ENCODE results near the gene GOLGA7B.

GOLGA7B gene

GRCh38 chr10:97887399-97887798, 37.8 kb downstream of the GOLGA7B start:
- Histone ChIP-seq H3K9ac (ENCODE audit: low read depth, low read length) (no peak overlapping the region), H3K36me3 (ENCODE audit: insufficient read depth, low read length) (no peaks in the 10 kb centered on the region), H3K9me3 (replicated peaks; ENCODE audit: low read length) (no peaks in the 10 kb centered on the region), H3K4me3 (ENCODE audit: low read length) (no peak overlapping the region), H3K27me3 (ENCODE audit: control insufficient read depth, insufficient read depth, low read length) (peaks cover 17% of the 10 kb centered on the region), H3K4me2 (ENCODE audit: low read length) (no peak overlapping the region), H3K4me1 (ENCODE audit: control insufficient read depth, insufficient read depth, low read length) (peaks cover 21% of the 10 kb centered on the region)

- H3K27me3 ChIP-seq (ENCODE audit: control insufficient read depth, insufficient read depth, low read length), result peaks cover 24% of the 10 kb centered on the region
- H3K36me3 ChIP-seq (ENCODE audit: insufficient read depth, low read length), result no peaks in the 10 kb centered on the region
- peak overlapping the region; percentile 23 for H3K4me2 ChIP-seq (ENCODE audit: low read length)
- H3K4me3 ChIP-seq (ENCODE audit: low read length), result no peak overlapping the region
- no peaks in the 10 kb centered on the region for H3K9me3 ChIP-seq (replicated peaks; ENCODE audit: low read length)
- peaks cover 16% of the 10 kb centered on the region for H3K4me1 ChIP-seq (ENCODE audit: control insufficient read depth, insufficient read depth, low read length)
- H3K9ac ChIP-seq (ENCODE audit: low read depth, low read length), result no peak overlapping the region
These were observed 38.5 kb downstream of the GOLGA7B start for GRCh38 chr10:97888134-97888533.

- Histone ChIP-seq H3K9me3 (replicated peaks; ENCODE audit: low read length) (no peaks in the 10 kb centered on the region), H3K9ac (ENCODE audit: low read depth, low read length) (no peak overlapping the region), H3K4me2 (ENCODE audit: low read length) (peak overlapping the region; percentile 69), H3K4me3 (ENCODE audit: low read length) (no peak overlapping the region), H3K36me3 (ENCODE audit: insufficient read depth, low read length) (no peaks in the 10 kb centered on the region), H3K4me1 (ENCODE audit: control insufficient read depth, insufficient read depth, low read length) (peaks cover 14% of the 10 kb centered on the region), H3K27me3 (ENCODE audit: control insufficient read depth, insufficient read depth, low read length) (peaks cover 26% of the 10 kb centered on the region)
These were observed 39.1 kb downstream of the GOLGA7B start for GRCh38 chr10:97888641-97889262.

- no peaks in the 10 kb centered on the region for H3K9me3 ChIP-seq (replicated peaks; ENCODE audit: low read length)
- H3K4me3 ChIP-seq (ENCODE audit: low read length), result no peak overlapping the region
- no peaks in the 10 kb centered on the region for H3K36me3 ChIP-seq (ENCODE audit: insufficient read depth, low read length)
- peaks cover 23% of the 10 kb centered on the region for H3K27me3 ChIP-seq (ENCODE audit: control insufficient read depth, insufficient read depth, low read length)
- no peak overlapping the region for H3K9ac ChIP-seq (ENCODE audit: low read depth, low read length)
- peak overlapping the region; percentile 69 for H3K4me2 ChIP-seq (ENCODE audit: low read length)
- peaks cover 14% of the 10 kb centered on the region for H3K4me1 ChIP-seq (ENCODE audit: control insufficient read depth, insufficient read depth, low read length)
These were observed 40.0 kb downstream of the GOLGA7B start for GRCh38 chr10:97889461-97890265.

- H3K9me3 ChIP-seq (replicated peaks; ENCODE audit: low read length), result no peaks in the 10 kb centered on the region
- H3K27me3 ChIP-seq (ENCODE audit: control insufficient read depth, insufficient read depth, low read length), result peaks cover 39% of the 10 kb centered on the region
- H3K9ac ChIP-seq (ENCODE audit: low read depth, low read length), result no peak overlapping the region
- H3K36me3 ChIP-seq (ENCODE audit: insufficient read depth, low read length), result no peaks in the 10 kb centered on the region
- peaks cover 14% of the 10 kb centered on the region for H3K4me1 ChIP-seq (ENCODE audit: control insufficient read depth, insufficient read depth, low read length)
- H3K4me2 ChIP-seq (ENCODE audit: low read length), result no peak overlapping the region
- H3K4me3 ChIP-seq (ENCODE audit: low read length), result no peak overlapping the region
These were observed 42.0 kb downstream of the GOLGA7B start for GRCh38 chr10:97891497-97892167.

GRCh38 chr10:97892506-97892905, 42.9 kb downstream of the GOLGA7B start:
- Histone ChIP-seq H3K27me3 (ENCODE audit: control insufficient read depth, insufficient read depth, low read length) (peaks cover 43% of the 10 kb centered on the region), H3K9ac (ENCODE audit: low read depth, low read length) (no peak overlapping the region), H3K4me3 (ENCODE audit: low read length) (no peak overlapping the region), H3K4me2 (ENCODE audit: low read length) (no peak overlapping the region), H3K9me3 (replicated peaks; ENCODE audit: low read length) (no peaks in the 10 kb centered on the region), H3K36me3 (ENCODE audit: insufficient read depth, low read length) (no peaks in the 10 kb centered on the region), H3K4me1 (ENCODE audit: control insufficient read depth, insufficient read depth, low read length) (peaks cover 14% of the 10 kb centered on the region)

GRCh38 chr10:97892939-97893338, 43.3 kb downstream of the GOLGA7B start:
- H3K9me3 ChIP-seq (replicated peaks; ENCODE audit: low read length), result no peaks in the 10 kb centered on the region
- H3K4me3 ChIP-seq (ENCODE audit: low read length), result no peak overlapping the region
- no peak overlapping the region for H3K9ac ChIP-seq (ENCODE audit: low read depth, low read length)
- peaks cover 14% of the 10 kb centered on the region for H3K4me1 ChIP-seq (ENCODE audit: control insufficient read depth, insufficient read depth, low read length)
- H3K27me3 ChIP-seq (ENCODE audit: control insufficient read depth, insufficient read depth, low read length), result peaks cover 48% of the 10 kb centered on the region
- H3K36me3 ChIP-seq (ENCODE audit: insufficient read depth, low read length), result no peaks in the 10 kb centered on the region
- no peak overlapping the region for H3K4me2 ChIP-seq (ENCODE audit: low read length)

- Histone ChIP-seq H3K4me1 (ENCODE audit: control insufficient read depth, insufficient read depth, low read length) (peaks cover 5% of the 10 kb centered on the region), H3K27me3 (ENCODE audit: control insufficient read depth, insufficient read depth, low read length) (peaks cover 59% of the 10 kb centered on the region), H3K4me3 (ENCODE audit: low read length) (no peak overlapping the region), H3K9me3 (replicated peaks; ENCODE audit: low read length) (no peaks in the 10 kb centered on the region), H3K9ac (ENCODE audit: low read depth, low read length) (no peak overlapping the region), H3K4me2 (ENCODE audit: low read length) (no peak overlapping the region), H3K36me3 (ENCODE audit: insufficient read depth, low read length) (no peaks in the 10 kb centered on the region)
These were observed 44.4 kb downstream of the GOLGA7B start for GRCh38 chr10:97894092-97894491.

- Histone ChIP-seq H3K4me2 (ENCODE audit: low read length) (no peak overlapping the region), H3K27me3 (ENCODE audit: control insufficient read depth, insufficient read depth, low read length) (peaks cover 62% of the 10 kb centered on the region), H3K36me3 (ENCODE audit: insufficient read depth, low read length) (no peaks in the 10 kb centered on the region), H3K4me3 (ENCODE audit: low read length) (no peak overlapping the region), H3K9ac (ENCODE audit: low read depth, low read length) (no peak overlapping the region), H3K9me3 (replicated peaks; ENCODE audit: low read length) (no peaks in the 10 kb centered on the region), H3K4me1 (ENCODE audit: control insufficient read depth, insufficient read depth, low read length) (no peaks in the 10 kb centered on the region)
These were observed 45.4 kb downstream of the GOLGA7B start for GRCh38 chr10:97895084-97895483.

GRCh38 chr10:97895915-97896314, 46.3 kb downstream of the GOLGA7B start:
- H3K4me3 ChIP-seq (ENCODE audit: low read length), result no peak overlapping the region

GRCh38 chr10:97896756-97897358, 47.2 kb downstream of the GOLGA7B start:
- Histone ChIP-seq H3K27me3 (ENCODE audit: control insufficient read depth, insufficient read depth, low read length) (peaks cover 65% of the 10 kb centered on the region), H3K36me3 (ENCODE audit: insufficient read depth, low read length) (no peaks in the 10 kb centered on the region), H3K4me3 (ENCODE audit: low read length) (no peak overlapping the region), H3K4me2 (ENCODE audit: low read length) (no peak overlapping the region), H3K9ac (ENCODE audit: low read depth, low read length) (no peak overlapping the region), H3K9me3 (replicated peaks; ENCODE audit: low read length) (no peaks in the 10 kb centered on the region), H3K4me1 (ENCODE audit: control insufficient read depth, insufficient read depth, low read length) (no peaks in the 10 kb centered on the region)

More at GRCh38 chr10:97895915-97896314, 46.3 kb downstream of the GOLGA7B start:
- Histone ChIP-seq H3K4me2 (ENCODE audit: low read length) (no peak overlapping the region), H3K27me3 (ENCODE audit: control insufficient read depth, insufficient read depth, low read length) (peaks cover 62% of the 10 kb centered on the region), H3K36me3 (ENCODE audit: insufficient read depth, low read length) (no peaks in the 10 kb centered on the region), H3K9ac (ENCODE audit: low read depth, low read length) (no peak overlapping the region), H3K9me3 (replicated peaks; ENCODE audit: low read length) (no peaks in the 10 kb centered on the region), H3K4me1 (ENCODE audit: control insufficient read depth, insufficient read depth, low read length) (no peaks in the 10 kb centered on the region)
